Natural killer cell (primary cell): ENCODE results near the gene CRELD1. TPM values are rescaled to one million over a fixed set of nuclear protein-coding genes. Genes with fewer than 3 reads are reported as not detected.
A peak's percentile ranks its signal among the peaks of the same experiment; 100 is the strongest.

Experiments used
- ATAC-seq, 3 donors: fragments of 150-1000 bp in 2 of 3; fragments of 200-7000 bp in 1 of 3; cut with Tn5 transposase; 1 replicate in 1 of 3; 2 replicates in 2 of 3; pipeline ENCODE4 v1.10.0; 2021; ENCODE audit warnings: mild to moderate bottlenecking in 2 of 3, moderate library complexity in 2 of 3
- DNase-seq, 2 donors: peaks; one replicate each; pipeline versions ENCODE4 v3.0.0 to v3.0.0-alpha.2; 2013 to 2021; ENCODE audit warnings: mixed read lengths in 1 of 2
- H3K27ac ChIP-seq: one replicate; pipeline ENCODE4 v1.5.1; 2013; ENCODE audit warnings: mild to moderate bottlenecking, low read length
- H3K27me3 ChIP-seq: one replicate; pipeline ENCODE4 v1.6.1; 2013; ENCODE audit warnings: low read length; ENCODE audit not compliant: control insufficient read depth, insufficient read depth
- H3K36me3 ChIP-seq: one replicate; pipeline ENCODE4 v1.6.1; 2013; ENCODE audit warnings: low read length; ENCODE audit not compliant: control insufficient read depth, insufficient read depth
- H3K4me1 ChIP-seq: one replicate; pipeline ENCODE4 v1.6.1; 2013; ENCODE audit warnings: low read length; ENCODE audit not compliant: control insufficient read depth, insufficient read depth
- H3K4me3 ChIP-seq: one replicate; pipeline ENCODE4 v1.5.1; 2013; ENCODE audit warnings: low read length
- H3K9me3 ChIP-seq: one replicate; pipeline ENCODE4 v1.6.1; 2013; ENCODE audit warnings: low read length; ENCODE audit not compliant: control insufficient read depth, insufficient read depth
- H3K27ac Mint-ChIP-seq, 2 donors: one replicate each; pipeline ENCODE4 v1.8.0; 2022; ENCODE audit warnings: mild to moderate bottlenecking in 2 of 2, mixed read lengths in 2 of 2, moderate library complexity in 1 of 2
- H3K27me3 Mint-ChIP-seq, 2 donors: one replicate each; pipeline ENCODE4 v1.8.0; 2022; ENCODE audit warnings: low read depth in 2 of 2, mixed read lengths in 2 of 2
- H3K36me3 Mint-ChIP-seq: one replicate; pipeline ENCODE4 v1.8.0; 2022; ENCODE audit warnings: mixed read lengths
- H3K4me1 Mint-ChIP-seq, 2 donors: one replicate each; pipeline ENCODE4 v1.8.0; 2022; ENCODE audit warnings: mixed read lengths in 2 of 2
- H3K4me3 Mint-ChIP-seq: one replicate; pipeline ENCODE4 v1.8.0; 2022; ENCODE audit warnings: mild to moderate bottlenecking, moderate library complexity, mixed read lengths
- H3K9me3 Mint-ChIP-seq, 2 donors: one replicate each; pipeline ENCODE4 v1.8.0; 2022; ENCODE audit warnings: mixed read lengths in 2 of 2
- CTCF ChIP-seq: fragments of 200-600 bp; IDR thresholded peaks from one replicate; pipeline ENCODE4 v1.8.0; 2022; ENCODE audit warnings: antibody characterized with exemption
- WGBS: methylation state at CpG from one replicate; pipeline ENCODE4 v1.1.7; 2013; ENCODE audit warnings: missing lambda C conversion rate; ENCODE audit not compliant: insufficient coverage; 5-methylcytosine and 5-hydroxymethylcytosine counted together
- intact Hi-C: fragments of 100-400 bp; cut with micrococcal nuclease; formaldehyde crosslinking; loops from one replicate; pipeline ENCODE4 v1.14.2; 2022
- total RNA-seq, 4 donors: library from RNA; stranded (reverse); fragments of 120-200 nt in 1 of 4; gene quantifications; one replicate each; pipeline versions ENCODE4 v1.2.3 to v1.2.4, GENCODE V29; 2013 to 2022

Gene CRELD1
- total RNA-seq, 3 donors from 2014 or later (not counting 1 experiment from before 2014, with no cell fraction given), result 29.1 to 35.6 (median 32.9) TPM

GRCh38 chr3:9946112-9947024 is 12.7 kb downstream of the CRELD1 start:
- peak; percentile 71 to 90 for DNase-seq
- H3K27me3 ChIP-seq, result no peaks in the 10 kb centered on the region
- peak overlapping the region; percentile 83 to 85 for H3K27ac Mint-ChIP-seq
- H3K9me3 Mint-ChIP-seq, result no peaks in the 10 kb centered on the region
- WGBS, result 69% methylated on average over 90 of the region's 90 CpGs
- H3K9me3 ChIP-seq, result no peaks in the 10 kb centered on the region
- peak; percentile 43 for TF ChIP-seq CTCF
- peak; percentile 91 to 94 (median 93) for ATAC-seq
- peaks cover 8 to 10% of the 10 kb centered on the region in 2 donors for H3K4me1 Mint-ChIP-seq
- no peaks in the 10 kb centered on the region for H3K36me3 Mint-ChIP-seq
- H3K27me3 Mint-ChIP-seq, result no peaks in the 10 kb centered on the region
- no peaks in the 10 kb centered on the region for H3K36me3 ChIP-seq
- intact Hi-C loops, result no loop called here
- H3K4me1 ChIP-seq, result peaks cover 13% of the 10 kb centered on the region
- H3K27ac ChIP-seq, result peak overlapping the region; percentile 60
- peak overlapping the region; percentile 35 for H3K4me3 ChIP-seq
- H3K4me3 Mint-ChIP-seq, result peak overlapping the region; percentile 86

GRCh38 chr3:9947025-9947995 is 13.7 kb downstream of the CRELD1 start:
- no peaks in the 10 kb centered on the region for H3K36me3 Mint-ChIP-seq
- H3K9me3 Mint-ChIP-seq, result no peaks in the 10 kb centered on the region
- ATAC-seq (no peak), DNase-seq (no peak)
- no peak for TF ChIP-seq CTCF
- peaks cover 14% of the 10 kb centered on the region in 2 donors for H3K4me1 Mint-ChIP-seq
- H3K27ac Mint-ChIP-seq, result no peak overlapping the region
- no peak overlapping the region for H3K4me3 ChIP-seq
- peaks cover 21% of the 10 kb centered on the region for H3K4me1 ChIP-seq
- H3K27ac ChIP-seq, result no peak overlapping the region
- H3K4me3 Mint-ChIP-seq, result no peak overlapping the region
- H3K27me3 ChIP-seq, result no peaks in the 10 kb centered on the region
- 96% methylated on average over 83 of the region's 86 CpGs for WGBS
- intact Hi-C loops, result no loop called here
- no peaks in the 10 kb centered on the region for H3K36me3 ChIP-seq
- H3K27me3 Mint-ChIP-seq, result no peaks in the 10 kb centered on the region
- no peaks in the 10 kb centered on the region for H3K9me3 ChIP-seq

- TF ChIP-seq CTCF, result no peak
- intact Hi-C loops, result no loop called here
- no peaks in the 10 kb centered on the region for H3K27me3 Mint-ChIP-seq
- Histone ChIP-seq H3K4me3 (no peak overlapping the region), H3K27me3 (no peaks in the 10 kb centered on the region), H3K36me3 (no peaks in the 10 kb centered on the region), H3K9me3 (no peaks in the 10 kb centered on the region), H3K27ac (no peak overlapping the region), H3K4me1 (peaks cover 23% of the 10 kb centered on the region)
- H3K27ac Mint-ChIP-seq, result no peak overlapping the region
- no peak for ATAC-seq
- DNase-seq, result no peak
- peaks cover 21 to 24% of the 10 kb centered on the region in 2 donors for H3K4me1 Mint-ChIP-seq
- WGBS, result 85% methylated on average over 3 of the region's 3 CpGs
- H3K4me3 Mint-ChIP-seq, result no peak overlapping the region
- no peaks in the 10 kb centered on the region for H3K36me3 Mint-ChIP-seq
- H3K9me3 Mint-ChIP-seq, result no peaks in the 10 kb centered on the region
These were observed 15.0 kb downstream of the CRELD1 start for GRCh38 chr3:9948586-9948985.
